Upper lobe of left lung (tissue), 6 donors: Measurements from ENCODE around the gene KIF13A. TPM values are rescaled to one million over a fixed set of nuclear protein-coding genes. Genes with fewer than 3 reads are reported as not detected.

ENCODE experiments used
- ATAC-seq, 2 donors: fragments of 200-7000 bp; cut with Tn5 transposase; one replicate each; pipeline ENCODE4 v1.9.1; 2022; ENCODE audit warnings: mild to moderate bottlenecking in 2 of 2, moderate library complexity in 2 of 2; ENCODE audit not compliant: low FRiP score in 2 of 2
- DNase-seq, 2 donors: peaks; one replicate each; pipeline ENCODE4 v3.0.0-alpha.2; 2019 to 2020
- H3K27ac ChIP-seq, 4 donors: fragments of 200-600 bp; sonication (generic); one replicate each; pipeline ENCODE4 v1.5.1; 2016 to 2019
- H3K27me3 ChIP-seq, 4 donors: fragments of 200-600 bp; sonication (generic); one replicate each; pipeline ENCODE4 v1.5.1; 2017 to 2019
- H3K36me3 ChIP-seq, 4 donors: fragments of 200-600 bp; sonication (generic); one replicate each; pipeline ENCODE4 v1.5.1; 2016 to 2019
- H3K4me1 ChIP-seq, 4 donors: fragments of 200-600 bp; sonication (generic); one replicate each; pipeline ENCODE4 v1.5.1; 2018 to 2019
- H3K4me3 ChIP-seq, 4 donors: fragments of 200-600 bp; sonication (generic); one replicate each; pipeline ENCODE4 v1.5.1; 2017 to 2019; ENCODE audit warnings: mild to moderate bottlenecking in 2 of 4, moderate library complexity in 1 of 4
- H3K9me3 ChIP-seq, 4 donors: fragments of 200-600 bp; sonication (generic); one replicate each; pipeline ENCODE4 v1.5.1; 2018 to 2019
- EP300 ChIP-seq, 4 donors: sonication (generic); formaldehyde crosslinking; IDR thresholded peaks; one replicate each; pipeline ENCODE4 v1.5.1; 2017; ENCODE audit warnings: antibody characterized with exemption in 4 of 4, control low read depth in 2 of 4
- POLR2A ChIP-seq, 4 donors: fragments of 450-650 bp; IDR thresholded peaks; one replicate each; pipeline ENCODE4 v1.5.1; 2016 to 2017; ENCODE audit warnings: antibody characterized with exemption in 4 of 4, mild to moderate bottlenecking in 2 of 4
- POLR2AphosphoS5 ChIP-seq, 2 donors: sonication (generic); formaldehyde crosslinking; IDR thresholded peaks; one replicate each; pipeline ENCODE4 v1.5.1; 2017; ENCODE audit warnings: antibody characterized with exemption in 2 of 2
- WGBS, 2 donors: methylation state at CpG; one replicate each; pipeline ENCODE4 v1.1.5; 2017 to 2018; 5-methylcytosine and 5-hydroxymethylcytosine counted together
- total RNA-seq, 6 donors: library from RNA; depleted of rRNA in 4 of 6; stranded (reverse); fragments of >200 nt in 4 of 6; gene quantifications; one replicate each; pipeline versions ENCODE4 v1.1.0 to v1.2.1, GENCODE V29; 2016 to 2021
- TF ChIP-seq, protein P1 (sequence below), 6 experiments: fragments of 450-650 bp in 4 of 6; fragments of 200-600 bp in 2 of 6; sonication (generic) in 2 of 6; IDR thresholded peaks; one replicate each; pipeline ENCODE4 v1.5.1; 2016 to 2019; ENCODE audit warnings: antibody characterized with exemption in 6 of 6
- donor health status: DM: no; HTN: no; CAD: no; lungs with moderate emphysema.
- donor health status: DM: no; HTN: yes; CAD: no; lungs with severe emphysema.

Gene KIF13A
- total RNA-seq, 6 donors from 2014 or later, result 35.8 to 59.9 (median 49.0) TPM

DNA sequence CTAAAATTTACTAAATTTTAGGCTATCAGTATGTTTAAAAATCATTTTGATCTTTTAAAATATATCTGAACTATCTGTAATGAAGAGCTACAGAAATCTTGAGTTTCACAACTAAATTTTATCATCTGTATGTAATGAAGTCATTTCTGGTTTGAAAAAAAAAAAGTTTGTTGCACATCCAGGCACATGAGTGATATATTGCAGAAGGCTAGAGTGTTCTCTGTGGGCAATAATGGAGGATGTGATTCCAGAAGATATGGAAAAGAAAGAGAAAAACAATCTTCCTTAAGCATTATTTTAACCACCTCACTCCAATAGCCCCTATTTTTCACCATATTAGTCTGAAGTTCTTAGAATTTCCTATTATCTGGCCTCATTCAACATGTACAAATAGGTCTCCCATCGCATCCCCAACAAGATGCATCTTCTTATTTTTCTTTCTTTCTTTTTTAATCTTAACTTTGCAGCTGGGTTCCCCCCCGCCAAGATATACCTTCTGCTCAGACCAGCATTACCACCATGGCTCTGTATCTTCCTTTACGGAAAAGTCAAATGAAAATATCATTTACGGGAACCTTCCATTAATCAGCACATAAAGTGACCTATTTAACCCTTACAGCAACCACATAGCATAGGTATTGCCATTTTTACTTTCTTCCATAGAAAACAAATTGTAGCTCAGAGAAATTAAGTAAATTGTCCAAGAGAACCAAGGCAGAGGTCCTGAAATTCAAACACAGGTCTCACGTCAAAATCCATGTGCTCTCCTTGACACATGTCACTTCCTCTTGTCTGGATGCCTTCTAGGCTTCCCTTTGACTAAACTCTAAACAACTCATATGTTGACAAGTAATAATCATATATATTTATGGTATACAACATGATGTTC, 116.9 kb downstream of the KIF13A start:
- ATAC-seq, result no peak
- WGBS, 2 donors, result 91 to 92% methylated on average over 5 of the region's 5 CpGs

DNA sequence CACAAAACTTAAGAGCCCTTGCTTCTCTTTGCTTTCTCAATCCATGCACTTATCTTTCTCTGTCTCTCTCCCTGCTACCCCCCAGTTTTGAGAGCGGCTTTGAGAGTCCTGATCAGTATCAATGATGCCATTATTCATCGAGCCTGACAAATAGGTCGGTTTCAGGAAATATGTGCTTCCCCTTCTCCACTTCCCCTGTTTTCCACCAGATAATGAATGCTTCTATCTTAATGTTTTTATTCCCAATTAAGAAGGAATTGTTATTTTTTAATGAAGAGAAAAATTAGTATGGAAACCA, 117.7 kb downstream of the KIF13A start:
- H3K27ac ChIP-seq, result no peak overlapping the region
- TF ChIP-seq, protein P1, sequence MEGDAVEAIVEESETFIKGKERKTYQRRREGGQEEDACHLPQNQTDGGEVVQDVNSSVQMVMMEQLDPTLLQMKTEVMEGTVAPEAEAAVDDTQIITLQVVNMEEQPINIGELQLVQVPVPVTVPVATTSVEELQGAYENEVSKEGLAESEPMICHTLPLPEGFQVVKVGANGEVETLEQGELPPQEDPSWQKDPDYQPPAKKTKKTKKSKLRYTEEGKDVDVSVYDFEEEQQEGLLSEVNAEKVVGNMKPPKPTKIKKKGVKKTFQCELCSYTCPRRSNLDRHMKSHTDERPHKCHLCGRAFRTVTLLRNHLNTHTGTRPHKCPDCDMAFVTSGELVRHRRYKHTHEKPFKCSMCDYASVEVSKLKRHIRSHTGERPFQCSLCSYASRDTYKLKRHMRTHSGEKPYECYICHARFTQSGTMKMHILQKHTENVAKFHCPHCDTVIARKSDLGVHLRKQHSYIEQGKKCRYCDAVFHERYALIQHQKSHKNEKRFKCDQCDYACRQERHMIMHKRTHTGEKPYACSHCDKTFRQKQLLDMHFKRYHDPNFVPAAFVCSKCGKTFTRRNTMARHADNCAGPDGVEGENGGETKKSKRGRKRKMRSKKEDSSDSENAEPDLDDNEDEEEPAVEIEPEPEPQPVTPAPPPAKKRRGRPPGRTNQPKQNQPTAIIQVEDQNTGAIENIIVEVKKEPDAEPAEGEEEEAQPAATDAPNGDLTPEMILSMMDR (IDR thresholded peaks at IDR 0.05), result no peak
- TF ChIP-seq POLR2AphosphoS5 (IDR thresholded peaks at IDR 0.05) (no peak), EP300 (IDR thresholded peaks at IDR 0.05) (no peak), POLR2A (IDR thresholded peaks at IDR 0.05) (no peak)

More for the DNA sequence above, 116.9 kb downstream of the KIF13A start:
- Histone ChIP-seq H3K36me3 (no peaks in the 10 kb centered on the region), H3K27me3 (no peaks in the 10 kb centered on the region), H3K9me3 (no peaks in the 10 kb centered on the region), H3K4me1 (peaks cover 11 to 25% (median 20%) of the 10 kb centered on the region in 4 donors), H3K27ac (peak overlapping the region in 1 of 4 donors; percentile 27), H3K4me3 (no peak overlapping the region)
- no peak for DNase-seq
- no peak for TF ChIP-seq EP300 (IDR thresholded peaks at IDR 0.05)

DNA sequence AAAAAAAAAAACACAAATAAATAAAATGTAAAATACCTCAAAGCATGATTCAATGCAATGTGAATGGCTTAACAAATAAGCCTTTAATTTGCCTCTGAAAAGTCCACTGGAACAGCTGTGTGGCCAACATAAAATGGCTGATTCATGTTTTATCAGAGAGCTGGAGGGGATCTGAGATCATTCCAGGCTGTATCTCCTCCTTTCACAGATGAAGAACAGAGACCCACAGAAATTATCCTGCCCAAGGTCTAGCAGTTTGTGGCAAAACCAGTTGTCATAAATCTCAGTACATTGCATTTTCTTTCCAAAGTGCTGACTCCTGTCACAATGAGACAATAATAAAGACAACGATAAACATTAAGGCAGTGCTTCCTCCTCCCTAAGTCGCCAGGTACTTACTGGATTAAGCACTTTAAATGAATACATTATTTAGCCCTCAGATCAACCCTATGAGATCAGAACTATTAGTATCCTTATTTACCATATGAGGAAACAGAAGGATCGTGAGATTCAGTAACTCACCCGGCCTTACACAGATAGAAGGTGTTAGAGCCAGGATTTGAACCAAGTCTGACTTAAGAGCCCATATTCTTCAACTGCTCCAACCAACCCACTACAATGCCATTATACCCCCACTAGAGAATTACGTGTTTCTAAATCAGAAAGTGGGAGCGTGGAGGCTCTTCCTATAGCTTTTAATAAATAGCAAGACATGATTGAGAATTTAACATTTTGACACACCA, 118.3 kb downstream of the KIF13A start:
- ATAC-seq (no peak), DNase-seq (no peak)
- H3K4me1 ChIP-seq, result peaks cover 20 to 30% (median 28%) of the 10 kb centered on the region in 4 donors
- no peak overlapping the region for H3K27ac ChIP-seq
- 52 to 63% methylated on average over 6 of the region's 6 CpGs for WGBS, 2 donors
- no peaks in the 10 kb centered on the region for H3K27me3 ChIP-seq
- H3K36me3 ChIP-seq, result no peaks in the 10 kb centered on the region
- TF ChIP-seq, protein P1 (IDR thresholded peaks at IDR 0.05), result no peak
- TF ChIP-seq EP300 (IDR thresholded peaks at IDR 0.05), result no peak
- TF ChIP-seq POLR2A (IDR thresholded peaks at IDR 0.05), result no peak
- TF ChIP-seq POLR2AphosphoS5 (IDR thresholded peaks at IDR 0.05), result no peak
- H3K4me3 ChIP-seq, result no peak overlapping the region
- H3K9me3 ChIP-seq, result no peaks in the 10 kb centered on the region

More for the DNA sequence above, 117.7 kb downstream of the KIF13A start:
- H3K36me3 ChIP-seq, result no peaks in the 10 kb centered on the region
- WGBS, 2 donors, result 25 to 27% methylated on average over 3 of the region's 3 CpGs
- H3K4me1 ChIP-seq, result peaks cover 19 to 28% (median 27%) of the 10 kb centered on the region in 4 donors
- ATAC-seq (no peak), DNase-seq (no peak)
- H3K27me3 ChIP-seq, result no peaks in the 10 kb centered on the region
- H3K4me3 ChIP-seq, result no peak overlapping the region
- no peaks in the 10 kb centered on the region for H3K9me3 ChIP-seq

DNA sequence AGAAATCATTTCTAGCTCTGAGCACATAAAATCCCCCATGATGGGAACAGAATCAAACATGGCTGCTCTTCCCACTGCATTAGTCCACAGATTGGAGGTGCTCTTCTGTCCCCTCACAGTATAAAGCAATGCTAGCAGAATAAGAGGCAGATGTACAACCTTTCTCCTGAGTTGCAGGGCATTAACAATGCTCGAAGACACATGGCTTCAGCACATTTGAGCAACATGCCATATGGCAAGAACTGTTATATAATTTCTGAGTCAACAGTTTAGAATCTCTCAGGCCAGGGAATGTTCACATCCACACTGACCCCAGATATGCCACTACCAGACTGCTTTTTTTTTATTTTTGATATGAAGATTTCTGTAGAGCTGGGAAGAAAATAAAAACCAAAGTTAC, 119.6 kb downstream of the KIF13A start:
- peaks cover 22 to 30% (median 28%) of the 10 kb centered on the region in 4 donors for H3K4me1 ChIP-seq
- no peaks in the 10 kb centered on the region for H3K9me3 ChIP-seq
- no peaks in the 10 kb centered on the region for H3K36me3 ChIP-seq
- no peak overlapping the region for H3K27ac ChIP-seq
- DNase-seq, result no peak
- WGBS, 2 donors, result 60 to 74% methylated on average over 1 of the region's 1 CpG
- TF ChIP-seq EP300 (IDR thresholded peaks at IDR 0.05) (no peak), POLR2A (IDR thresholded peaks at IDR 0.05) (no peak), POLR2AphosphoS5 (IDR thresholded peaks at IDR 0.05) (no peak)
- TF ChIP-seq, protein P1 (IDR thresholded peaks at IDR 0.05), result no peak
- ATAC-seq, result no peak
- H3K4me3 ChIP-seq, result no peak overlapping the region
- no peaks in the 10 kb centered on the region for H3K27me3 ChIP-seq

DNA sequence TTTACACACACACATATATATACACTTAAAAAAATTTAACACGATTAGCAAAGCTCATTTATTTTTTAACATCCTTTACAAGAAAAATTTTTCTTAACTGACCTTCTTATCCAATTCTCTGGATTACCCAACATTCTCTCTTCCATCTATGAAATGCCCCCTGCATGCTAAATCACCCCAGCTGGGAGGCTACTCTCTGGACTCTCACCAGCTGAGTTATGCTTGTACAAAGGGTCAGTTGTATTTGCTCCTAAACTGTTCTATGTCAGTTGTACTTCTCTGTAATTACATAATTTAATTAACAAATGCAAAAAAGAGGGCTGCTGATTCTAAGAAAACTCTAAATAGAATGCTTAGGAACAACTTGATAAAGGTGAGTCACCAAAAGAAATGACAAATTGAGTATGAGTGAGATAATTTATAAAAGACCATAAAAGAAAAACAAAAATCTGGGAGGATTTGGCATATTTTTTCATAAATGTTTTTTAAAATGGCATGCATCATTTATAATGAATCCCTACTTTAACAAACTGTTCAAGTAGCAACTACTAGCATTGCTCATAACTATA, 120.5 kb downstream of the KIF13A start:
- DNase-seq (no peak), ATAC-seq (no peak)
- H3K4me1 ChIP-seq, result peaks cover 22 to 30% (median 28%) of the 10 kb centered on the region in 4 donors
- no peaks in the 10 kb centered on the region for H3K9me3 ChIP-seq
- no peak overlapping the region for H3K4me3 ChIP-seq
- H3K27ac ChIP-seq, result no peak overlapping the region
- H3K27me3 ChIP-seq, result no peaks in the 10 kb centered on the region
- 76 to 97% methylated on average over 1 of the region's 1 CpG for WGBS, 2 donors
- TF ChIP-seq POLR2A (IDR thresholded peaks at IDR 0.05), result no peak
- no peak for TF ChIP-seq EP300 (IDR thresholded peaks at IDR 0.05)
- TF ChIP-seq POLR2AphosphoS5 (IDR thresholded peaks at IDR 0.05), result no peak
- TF ChIP-seq, protein P1 (IDR thresholded peaks at IDR 0.05), result no peak
- no peaks in the 10 kb centered on the region for H3K36me3 ChIP-seq
